Heart left ventricle (tissue), 13 donors: ENCODE measurements around the gene STIM1.

Source experiments
- CTCF ChIP-seq, 12 donors: fragments of 200-600 bp; sonication (generic) in 4 of 12; IDR thresholded peaks; one replicate each; pipeline versions ENCODE4 v1.5.0 to v1.8.0; 2018 to 2022; ENCODE audit warnings: antibody characterized with exemption in 12 of 12, mild to moderate bottlenecking in 5 of 12
- POLR2A ChIP-seq, 2 donors: fragments of 450-650 bp; IDR thresholded peaks; one replicate each; pipeline ENCODE4 v1.6.1; 2017; ENCODE audit warnings: antibody characterized with exemption in 2 of 2, mild to moderate bottlenecking in 2 of 2, moderate library complexity in 2 of 2
- donor health status: ischemic (EF 13 %, LVEDD 7.1; RV severe dilation, severe dysfunction).
- donor health status: DM: no; HTN: yes; CAD: no.
- donor health status: DM: no; HTN: no; CAD: no.
- donor health status: ischemic (EF 25% LVEDD 6.9; RV normal size, moderate dysfunction).
- donor health status: ischemic (EF 25% LVEDD 5.7; RV mildly dilated, moderate dysfunction).
- donor health status: ischemic (EF 35%, LVEDD 5.7; RV mildly dilated, moderate dysfunction).
- donor health status: nonischemic (EF 11% LVEDD 7.7; RV severe dilation, severe dysfunction).
- donor health status: DM: yes; HTN: yes; CAD: no.
- donor health status: PGD.
- donor health status: ischemic (EF 29% LVEDD 5.4; RV normal size, mild dysfunction).
- donor health status: nonischemic (EF 23%, LVEDD 6.1; RV moderate dilation, normal function).

GRCh38 chr11:4054643-4055042 is 199.2 kb downstream of the STIM1 start:
- TF ChIP-seq CTCF (IDR thresholded peaks at IDR 0.05) = no peak
- TF ChIP-seq POLR2A (IDR thresholded peaks at IDR 0.05) = no peak
